Measurements from ENCODE around the gene EN2.

Gene EN2

GRCh38 chr7:155458111-155458877, at the start of gene EN2:
TSS of gene EN2 (plus strand) at chr7:155458129. CDS start at chr7:155458378, 249 bp downstream.
- H3K27me3 ChIP-seq (ENCODE audit: insufficient read depth, low read length, poor library complexity) = no peaks in the 10 kb centered on the region
- no peaks in the 10 kb centered on the region for H3K36me3 ChIP-seq (ENCODE audit: insufficient read depth, low read length)
- H3K9me3 ChIP-seq (ENCODE audit: insufficient read depth, low read length, severe bottlenecking) = no peaks in the 10 kb centered on the region
- H3K4me1 ChIP-seq (ENCODE audit: insufficient read depth, low read length) = no peaks in the 10 kb centered on the region
- no peak for TF ChIP-seq EZH2 (IDR thresholded peaks at IDR 0.05; ENCODE audit: borderline replicate concordance, low read depth, low read length, severe bottlenecking)
- H3K4me3 ChIP-seq (ENCODE audit: low read depth in 1 of 2, low read length in 2 of 2) = no peak within 1 kb of the TSS
- no peak within 1 kb of the TSS for H3K4me2 ChIP-seq (ENCODE audit: insufficient read depth, low read length)
- no peaks in the 10 kb centered on the region for H4K20me1 ChIP-seq (ENCODE audit: insufficient read depth, low read length)
- no peak within 1 kb of the TSS for H2AFZ ChIP-seq (ENCODE audit: low read depth, low read length)
- ATAC-seq (ENCODE audit: insufficient read depth, low read depth) (no peak), DNase-seq (no peak)
- no peaks in the 10 kb centered on the region for H3K79me2 ChIP-seq (ENCODE audit: insufficient read depth, low read length)
- H3K27ac ChIP-seq (ENCODE audit: low read length) = no peak within 1 kb of the TSS
- no peak within 1 kb of the TSS for H3K9ac ChIP-seq (ENCODE audit: low read depth, low read length)

GRCh38 chr7:155408651-155409586, 49.0 kb upstream of the EN2 start:
- no peak overlapping the region for H3K27ac ChIP-seq (ENCODE audit: low read length)
- no peak overlapping the region for H3K4me2 ChIP-seq (ENCODE audit: insufficient read depth, low read length)
- no peaks in the 10 kb centered on the region for H3K79me2 ChIP-seq (ENCODE audit: insufficient read depth, low read length)
- H3K4me1 ChIP-seq (ENCODE audit: insufficient read depth, low read length) = 0 out of 2 replicates have a peak, but pooled peaks cover 5% of the 10 kb centered on the region
- no peak for DNase-seq
- no peaks in the 10 kb centered on the region; the same call in 1 of the 2 replicates for H4K20me1 ChIP-seq (ENCODE audit: insufficient read depth, low read length)
- no peak overlapping the region for H3K4me3 ChIP-seq (ENCODE audit: low read depth in 1 of 2, low read length in 2 of 2)
- H3K9ac ChIP-seq (ENCODE audit: low read depth, low read length) = no peak overlapping the region
- H3K9me3 ChIP-seq (ENCODE audit: insufficient read depth, low read length, severe bottlenecking) = no peaks in the 10 kb centered on the region
- TF ChIP-seq CTCF (IDR thresholded peaks at IDR 0.05; ENCODE audit: borderline replicate concordance, extremely low read depth, low read length, poor library complexity, severe bottlenecking) (no peak), EZH2 (IDR thresholded peaks at IDR 0.05; ENCODE audit: borderline replicate concordance, low read depth, low read length, severe bottlenecking) (no peak)
- no peaks in the 10 kb centered on the region for H3K36me3 ChIP-seq (ENCODE audit: insufficient read depth, low read length)
- no peak overlapping the region for H2AFZ ChIP-seq (ENCODE audit: low read depth, low read length)
- H3K27me3 ChIP-seq (ENCODE audit: insufficient read depth, low read length, poor library complexity) = peaks cover 4% of the 10 kb centered on the region
- ATAC-seq (ENCODE audit: insufficient read depth, low read depth) = no peak

- Histone ChIP-seq H3K79me2 (ENCODE audit: insufficient read depth, low read length) (no peaks in the 10 kb centered on the region), H3K9me3 (ENCODE audit: insufficient read depth, low read length, severe bottlenecking) (no peaks in the 10 kb centered on the region), H3K36me3 (ENCODE audit: insufficient read depth, low read length) (no peaks in the 10 kb centered on the region), H2AFZ (ENCODE audit: low read depth, low read length) (no peak overlapping the region), H4K20me1 (ENCODE audit: insufficient read depth, low read length) (no peaks in the 10 kb centered on the region; the same call in 1 of the 2 replicates), H3K9ac (ENCODE audit: low read depth, low read length) (no peak overlapping the region), H3K4me2 (ENCODE audit: insufficient read depth, low read length) (no peak overlapping the region), H3K4me3 (ENCODE audit: low read depth in 1 of 2, low read length in 2 of 2) (no peak overlapping the region), H3K27me3 (ENCODE audit: insufficient read depth, low read length, poor library complexity) (peaks cover under 1% of the 10 kb centered on the region), H3K27ac (ENCODE audit: low read length) (no peak overlapping the region), H3K4me1 (ENCODE audit: insufficient read depth, low read length) (0 out of 2 replicates have a peak, but pooled peaks cover 5% of the 10 kb centered on the region)
- ATAC-seq (ENCODE audit: insufficient read depth, low read depth) (no peak), DNase-seq (no peak)
- no peak for TF ChIP-seq EZH2 (IDR thresholded peaks at IDR 0.05; ENCODE audit: borderline replicate concordance, low read depth, low read length, severe bottlenecking)
- no peak for TF ChIP-seq CTCF (IDR thresholded peaks at IDR 0.05; ENCODE audit: borderline replicate concordance, extremely low read depth, low read length, poor library complexity, severe bottlenecking)
Observed at GRCh38 chr7:155409980-155410379, 47.9 kb upstream of the EN2 start.

Data from DND-41 (cell line).